Aortic smooth muscle cell (primary cell): ENCODE data around the gene AQP9. TPM values are rescaled to one million over a fixed set of nuclear protein-coding genes. Genes with fewer than 3 reads are reported as not detected.

Source experiments
- total RNA-seq: library from RNA; depleted of rRNA; stranded (reverse); fragments of >200 nt; gene quantifications from 2 replicates; pipeline ENCODE4 v1.2.3, GENCODE V29; 2014

Gene AQP9
- total RNA-seq: not detected in 2 replicates

GRCh38 chr15:58138106-58138505, at the start of gene AQP9:
AQP9 (plus strand) TSS chr15:58138381; CDS start chr15:58138566, 185 bp downstream.

Other genes with a start within 250 kb of the AQP9 start
- 3.3 and 7.0 TPM in 2 replicates for gene ALDH1A2, start 72.7 kb upstream of the AQP9 start, total RNA-seq